ENCODE measurements around the gene NSUN6.

DNA sequence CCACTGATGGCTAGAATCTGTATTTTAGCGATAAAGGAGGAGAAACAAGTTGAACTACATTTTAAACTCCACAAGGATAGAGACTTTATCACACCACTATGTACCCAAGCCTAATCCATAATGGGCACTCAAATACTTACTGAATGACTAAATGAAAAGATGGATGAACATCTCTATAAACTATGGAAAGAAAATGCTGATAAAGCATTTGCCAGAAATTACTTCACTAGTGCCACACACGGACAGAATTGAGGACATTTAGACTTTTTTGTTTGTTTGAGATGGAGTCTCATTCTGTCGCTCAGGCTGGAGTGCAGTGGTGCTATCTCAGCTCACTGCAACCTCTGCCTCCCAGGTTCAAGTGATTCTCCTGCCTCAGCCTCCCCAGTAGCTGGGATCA, 1.7 kb upstream of the NSUN6 start:
- no peak for TF ChIP-seq POLR2A (IDR thresholded peaks at IDR 0.05)
- TF ChIP-seq, protein P1, sequence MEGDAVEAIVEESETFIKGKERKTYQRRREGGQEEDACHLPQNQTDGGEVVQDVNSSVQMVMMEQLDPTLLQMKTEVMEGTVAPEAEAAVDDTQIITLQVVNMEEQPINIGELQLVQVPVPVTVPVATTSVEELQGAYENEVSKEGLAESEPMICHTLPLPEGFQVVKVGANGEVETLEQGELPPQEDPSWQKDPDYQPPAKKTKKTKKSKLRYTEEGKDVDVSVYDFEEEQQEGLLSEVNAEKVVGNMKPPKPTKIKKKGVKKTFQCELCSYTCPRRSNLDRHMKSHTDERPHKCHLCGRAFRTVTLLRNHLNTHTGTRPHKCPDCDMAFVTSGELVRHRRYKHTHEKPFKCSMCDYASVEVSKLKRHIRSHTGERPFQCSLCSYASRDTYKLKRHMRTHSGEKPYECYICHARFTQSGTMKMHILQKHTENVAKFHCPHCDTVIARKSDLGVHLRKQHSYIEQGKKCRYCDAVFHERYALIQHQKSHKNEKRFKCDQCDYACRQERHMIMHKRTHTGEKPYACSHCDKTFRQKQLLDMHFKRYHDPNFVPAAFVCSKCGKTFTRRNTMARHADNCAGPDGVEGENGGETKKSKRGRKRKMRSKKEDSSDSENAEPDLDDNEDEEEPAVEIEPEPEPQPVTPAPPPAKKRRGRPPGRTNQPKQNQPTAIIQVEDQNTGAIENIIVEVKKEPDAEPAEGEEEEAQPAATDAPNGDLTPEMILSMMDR (IDR thresholded peaks at IDR 0.05) = no peak
- no peak for TF ChIP-seq POLR2AphosphoS5 (IDR thresholded peaks at IDR 0.05)
